H1 (cell line): Measurements from ENCODE around the gene PLCZ1. TPM values are rescaled to one million over a fixed set of nuclear protein-coding genes. Genes with fewer than 3 reads are reported as not detected.

Experiments
- ZNF274 ChIP-seq: IDR thresholded peaks from 2 replicates; pipeline ENCODE4 v1.7.0; 2012; ENCODE audit warnings: low read length, borderline replicate concordance; ENCODE audit errors: extremely low read depth
- polyA plus RNA-seq, 7 experiments: library from polyadenylated mRNA; depleted of rRNA in 3 of 7; stranded (reverse) in 5 of 7; unstranded in 2 of 7; fragments of >200 nt in 5 of 7; fragments of 200-250 nt in 2 of 7; gene quantifications; 1 replicate in 5 of 7; 2 replicates in 1 of 7; 4 replicates in 1 of 7; pipeline versions ENCODE4 v1.2.1 to v1.2.3, GENCODE V29; 2011 to 2013; ENCODE audit warnings: missing spikeins in 2 of 7, mixed read lengths in 2 of 7
- total RNA-seq: library from RNA; stranded (reverse); fragmentation: NEBNext Ultra II Directional; extraction: Animal tissue kit (Norgen Biotek cat#: 25700); gene quantifications from 2 replicates; pipeline ENCODE4 v1.2.1, GENCODE V29; 2021

Gene PLCZ1
- total and polyA plus RNA-seq, 2 of the 8 experiments (the other 6 are each of a cell fraction or from before 2014, with no cell fraction given) = not detected

DNA sequence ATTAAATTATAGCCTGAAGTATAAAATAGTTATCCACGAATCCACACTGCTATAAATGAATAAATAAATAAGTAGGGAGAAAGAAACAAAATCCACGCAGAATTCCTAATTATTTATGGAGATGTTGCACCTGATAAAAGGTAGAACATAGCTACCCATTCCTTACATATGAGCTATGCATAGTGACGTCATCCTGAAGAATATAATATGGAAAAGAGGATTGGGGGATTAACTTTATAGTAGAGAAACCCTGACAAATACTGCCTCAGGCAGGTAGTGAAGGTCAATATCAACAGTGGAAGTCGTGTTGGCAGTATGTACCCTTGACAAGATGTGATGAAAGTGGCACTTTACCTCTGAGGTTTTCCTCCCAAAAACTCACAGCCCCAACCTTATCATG lies 82.5 kb downstream of the PLCZ1 start (continued):
- no peak for TF ChIP-seq ZNF274
